Hepatocyte (in vitro differentiated cells): Measurements from ENCODE around the gene INTS2.

Source experiments
- EZH2 ChIP-seq: fragments of 200-600 bp; sonication (generic); IDR thresholded peaks from 2 replicates; pipeline ENCODE4 v1.6.1; 2016; ENCODE audit warnings: antibody characterized with exemption, mild to moderate bottlenecking, borderline replicate concordance
- TF ChIP-seq, protein P1 (sequence below): fragments of 200-600 bp; sonication (generic); IDR thresholded peaks from 2 replicates; pipeline ENCODE4 v1.5.1; 2016; ENCODE audit warnings: antibody characterized with exemption, mild to moderate bottlenecking; ENCODE audit not compliant: poor library complexity

DNA sequence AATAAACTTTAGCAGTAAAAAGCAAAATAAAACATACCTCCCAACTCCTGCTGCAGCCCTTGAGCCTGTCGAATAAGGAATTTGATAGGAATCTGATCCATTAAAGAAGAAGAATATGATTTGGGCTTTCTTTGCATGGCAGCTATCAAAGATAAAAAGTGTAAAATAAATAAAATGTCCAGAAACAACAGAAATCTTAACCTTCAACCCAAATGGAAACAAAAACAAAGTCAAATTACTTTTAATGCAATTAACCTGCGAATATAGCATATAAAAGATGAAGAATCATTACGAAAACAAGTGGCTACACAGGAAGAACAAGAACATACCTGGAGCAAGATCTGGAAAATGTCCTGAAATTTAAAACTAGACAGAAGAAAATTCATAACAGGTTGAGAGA, 42.9 kb downstream of the INTS2 start:
- TF ChIP-seq, protein P1, sequence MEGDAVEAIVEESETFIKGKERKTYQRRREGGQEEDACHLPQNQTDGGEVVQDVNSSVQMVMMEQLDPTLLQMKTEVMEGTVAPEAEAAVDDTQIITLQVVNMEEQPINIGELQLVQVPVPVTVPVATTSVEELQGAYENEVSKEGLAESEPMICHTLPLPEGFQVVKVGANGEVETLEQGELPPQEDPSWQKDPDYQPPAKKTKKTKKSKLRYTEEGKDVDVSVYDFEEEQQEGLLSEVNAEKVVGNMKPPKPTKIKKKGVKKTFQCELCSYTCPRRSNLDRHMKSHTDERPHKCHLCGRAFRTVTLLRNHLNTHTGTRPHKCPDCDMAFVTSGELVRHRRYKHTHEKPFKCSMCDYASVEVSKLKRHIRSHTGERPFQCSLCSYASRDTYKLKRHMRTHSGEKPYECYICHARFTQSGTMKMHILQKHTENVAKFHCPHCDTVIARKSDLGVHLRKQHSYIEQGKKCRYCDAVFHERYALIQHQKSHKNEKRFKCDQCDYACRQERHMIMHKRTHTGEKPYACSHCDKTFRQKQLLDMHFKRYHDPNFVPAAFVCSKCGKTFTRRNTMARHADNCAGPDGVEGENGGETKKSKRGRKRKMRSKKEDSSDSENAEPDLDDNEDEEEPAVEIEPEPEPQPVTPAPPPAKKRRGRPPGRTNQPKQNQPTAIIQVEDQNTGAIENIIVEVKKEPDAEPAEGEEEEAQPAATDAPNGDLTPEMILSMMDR = no peak
- no peak for TF ChIP-seq EZH2
